Hindlimb muscle (tissue), 1 donor: ENCODE measurements around the gene CREB5. TPM values are rescaled to one million over a fixed set of nuclear protein-coding genes. Genes with fewer than 3 reads are reported as not detected.
"Not testable (repeated sequence)": the region's sequence is repeated elsewhere in the genome, so short reads cannot be mapped to it uniquely, and the experiment has no call there.

ENCODE experiments used
- DNase-seq: peaks from one replicate; pipeline ENCODE4 v3.0.0-alpha.2; 2013
- polyA plus RNA-seq: library from polyadenylated mRNA; unstranded; fragments of 120-200 nt; gene quantifications from one replicate; pipeline ENCODE4 v1.2.1, GENCODE V29; 2013; ENCODE audit not compliant: insufficient read length

CREB5 gene
- polyA plus RNA-seq, 1 donor: 24.4 TPM

DNA sequence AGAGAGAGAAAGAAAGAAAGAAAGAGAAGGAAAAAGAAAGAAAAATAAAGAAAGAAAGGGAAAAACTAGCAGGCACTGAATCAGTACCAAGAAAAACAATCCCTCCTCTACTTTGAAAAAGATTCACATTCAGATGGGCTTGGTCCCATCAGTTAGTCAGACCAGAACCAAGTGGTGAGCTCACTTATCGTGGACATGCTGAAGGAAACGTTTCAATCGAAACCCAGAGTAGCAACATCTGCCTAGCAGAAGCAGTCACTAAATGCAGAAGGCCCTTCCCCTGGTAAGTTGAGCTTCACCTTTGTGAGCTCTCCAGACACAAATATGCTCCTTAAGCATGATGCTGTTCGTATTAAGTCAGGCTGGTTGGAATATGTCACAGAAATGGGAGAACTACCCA is 378.1 kb downstream of the CREB5 start:
- DNase-seq: no peak

DNA sequence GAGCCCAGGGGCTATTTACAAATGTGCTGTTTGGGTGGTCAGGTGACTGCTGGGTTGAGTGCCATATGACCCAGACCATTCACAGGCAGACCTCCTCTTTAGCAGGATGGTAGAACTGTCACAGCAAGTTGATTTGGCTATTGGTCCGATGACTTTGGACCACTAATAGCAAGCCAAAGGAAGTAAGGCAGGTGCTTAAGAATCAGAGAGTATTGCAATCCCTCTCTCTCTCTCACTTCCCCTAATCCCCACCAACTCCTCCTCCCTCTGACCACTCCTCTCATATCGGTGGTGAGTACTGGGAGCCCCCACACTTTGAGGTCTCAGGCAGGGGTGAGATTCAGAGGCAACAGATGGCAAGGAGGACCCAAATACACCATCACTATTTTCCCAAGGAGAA is 380.5 kb downstream of the CREB5 start:
- DNase-seq: no peak

DNA sequence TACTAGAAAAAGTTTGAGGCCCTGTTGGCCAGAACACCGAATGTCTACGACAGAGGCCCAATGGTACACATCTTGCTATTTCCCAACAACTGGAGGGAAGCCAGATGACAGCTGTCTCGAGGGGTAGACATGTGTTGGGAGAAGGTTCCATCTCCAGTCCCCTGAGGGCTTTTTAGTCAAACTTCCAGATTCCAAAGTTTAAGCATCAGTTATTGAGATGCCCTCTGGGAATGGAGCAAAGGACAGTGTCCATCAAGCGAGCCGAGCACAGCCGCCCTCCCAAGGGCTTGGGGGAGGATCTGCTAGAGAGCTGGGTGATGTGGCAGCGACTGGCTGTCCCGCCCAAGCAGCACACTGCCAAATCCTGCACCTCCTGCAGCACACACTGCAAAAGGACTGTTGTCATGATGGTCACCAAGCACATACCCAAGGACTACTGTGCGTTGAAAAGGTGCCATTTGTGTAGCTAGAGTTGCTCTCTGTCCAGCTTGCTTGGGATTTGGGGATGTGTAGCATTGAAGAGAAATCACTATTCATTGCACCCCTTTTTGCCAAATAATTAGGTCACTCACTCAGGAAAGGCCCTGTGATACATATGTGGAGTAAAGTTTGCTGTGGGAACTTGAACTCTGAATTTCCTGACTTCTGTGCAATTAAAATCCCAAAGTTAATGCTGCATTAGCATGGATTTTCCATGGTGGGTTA is 381.2 kb downstream of the CREB5 start:
- no peak for DNase-seq

DNA sequence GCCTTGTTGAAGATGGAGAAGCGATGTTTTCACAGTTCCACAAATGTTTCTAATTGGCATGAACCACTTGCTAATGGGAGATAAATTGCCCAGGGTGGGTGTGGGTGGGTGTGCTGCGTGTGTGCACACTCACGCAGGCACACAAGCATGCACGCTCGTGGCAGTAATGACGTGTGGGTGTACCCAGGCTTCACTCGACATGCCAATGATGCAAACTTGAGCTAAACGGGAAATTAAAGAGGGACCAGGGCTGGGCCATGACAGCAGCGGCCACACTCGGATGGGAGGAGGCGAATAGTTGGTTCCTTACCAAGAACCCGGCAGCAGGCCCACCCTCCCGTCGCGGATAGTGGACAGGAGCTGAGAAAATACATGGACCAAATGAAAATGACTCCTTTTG is 386.0 kb downstream of the CREB5 start:
- no peak for DNase-seq

DNA sequence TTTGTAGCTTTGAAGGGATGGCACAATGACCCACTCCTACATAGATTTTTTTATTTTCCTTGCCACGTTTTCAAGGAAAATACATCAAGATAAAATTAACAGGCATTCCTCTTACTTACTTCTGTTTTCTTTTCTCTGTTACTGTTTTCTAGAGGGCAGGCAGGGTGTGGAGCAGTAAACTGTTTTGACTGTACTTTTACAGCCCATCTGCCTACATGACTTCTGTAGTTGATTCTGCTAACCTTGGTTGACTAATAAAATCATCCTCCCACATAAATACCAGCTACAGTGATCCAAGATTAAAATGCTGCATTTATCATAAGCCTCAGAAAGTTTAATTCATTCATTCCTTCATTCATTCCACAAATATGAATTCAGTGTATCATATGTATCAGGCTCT is 387.3 kb downstream of the CREB5 start:
- no peak for DNase-seq

DNA sequence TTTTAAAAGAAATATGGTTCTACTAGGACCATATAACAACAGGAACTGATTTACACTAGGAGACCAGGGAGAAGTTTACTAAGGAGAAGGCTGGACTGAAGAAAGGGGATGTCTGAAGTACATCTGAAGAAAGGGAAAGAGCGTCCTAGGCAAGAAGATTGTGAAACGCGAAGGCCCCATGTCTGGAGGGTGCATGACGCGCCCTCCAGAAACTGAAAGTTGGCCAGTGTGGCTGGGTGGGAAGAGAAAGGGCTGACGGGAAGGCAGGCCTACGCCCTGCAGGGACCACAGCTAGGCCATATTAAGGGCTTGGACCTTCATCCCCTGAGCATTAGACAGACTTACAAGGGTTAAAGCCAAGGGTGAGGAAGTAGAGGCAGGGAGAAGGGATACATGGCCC is 387.8 kb downstream of the CREB5 start:
- no peak for DNase-seq

DNA sequence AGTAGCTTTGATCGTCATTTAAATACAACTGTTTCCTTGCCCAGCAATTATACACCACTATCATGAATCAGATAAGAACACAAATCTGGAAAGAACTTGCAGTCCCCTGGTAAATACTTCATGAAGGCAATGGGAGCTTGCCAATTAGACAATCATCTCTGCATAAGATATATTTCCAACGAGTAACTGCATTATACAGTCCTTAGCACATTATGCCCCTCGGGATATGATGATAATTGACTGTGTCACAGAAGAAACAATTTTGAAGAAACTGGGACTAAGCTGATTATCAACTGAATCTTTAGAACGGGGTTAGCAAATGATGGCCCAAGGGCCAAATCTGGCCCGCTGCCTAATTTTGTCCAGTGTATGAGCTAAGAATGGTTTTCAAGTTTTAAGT is 390.1 kb downstream of the CREB5 start:
- no peak for DNase-seq

DNA sequence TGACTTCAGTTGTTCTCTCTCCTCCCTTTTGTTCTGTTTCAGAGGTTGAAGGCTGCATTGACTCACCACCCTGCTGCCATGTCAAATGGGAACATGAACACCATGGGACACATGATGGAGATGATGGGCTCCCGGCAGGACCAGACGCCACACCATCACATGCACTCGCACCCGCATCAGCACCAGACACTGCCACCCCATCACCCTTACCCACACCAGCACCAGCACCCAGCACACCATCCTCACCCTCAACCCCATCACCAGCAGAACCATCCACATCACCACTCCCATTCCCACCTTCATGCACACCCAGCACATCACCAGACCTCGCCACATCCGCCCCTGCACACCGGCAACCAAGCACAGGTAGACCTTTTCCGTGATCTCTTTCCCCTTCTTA is 391.8 kb downstream of the CREB5 start:
- no peak for DNase-seq

DNA sequence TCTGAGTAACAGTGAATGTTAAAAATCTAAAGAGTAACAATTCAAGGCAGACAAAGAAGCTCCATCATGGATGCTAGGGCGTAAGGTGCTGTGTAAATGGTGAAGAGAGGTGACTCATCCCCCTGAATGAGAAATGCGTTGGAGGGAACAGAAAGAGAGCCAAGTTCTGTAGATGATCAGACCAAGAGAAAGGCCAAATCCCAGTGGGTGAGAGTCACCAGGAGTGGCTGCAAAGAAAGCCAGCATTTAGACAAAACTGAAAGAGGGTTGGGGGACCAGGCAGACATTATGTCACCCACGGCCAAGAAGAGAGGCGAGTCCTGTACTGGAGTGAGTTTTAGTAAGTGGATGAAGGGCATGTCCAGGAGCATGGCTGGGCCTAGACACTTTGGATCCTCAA is 392.7 kb downstream of the CREB5 start:
- no peak for DNase-seq

DNA sequence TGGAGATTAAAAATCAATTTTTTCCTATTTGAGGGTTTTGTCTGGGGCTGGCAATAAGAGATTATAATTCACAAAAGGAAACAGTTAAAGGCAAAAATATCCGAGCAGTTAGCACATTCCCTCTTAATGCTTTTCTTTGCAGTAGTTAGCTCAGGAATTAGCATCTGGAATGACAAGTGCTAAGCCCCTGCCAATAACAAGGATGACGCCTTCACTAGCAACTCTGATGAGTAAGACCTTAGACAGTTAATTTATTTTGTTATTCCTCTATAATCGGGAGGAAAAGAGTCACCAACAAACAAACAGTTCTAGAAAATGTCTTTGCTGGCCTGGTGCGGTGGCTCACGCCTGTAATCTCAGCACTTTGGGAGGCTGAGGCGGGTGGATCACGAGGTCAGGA is 394.5 kb downstream of the CREB5 start:
- DNase-seq: no peak

DNA sequence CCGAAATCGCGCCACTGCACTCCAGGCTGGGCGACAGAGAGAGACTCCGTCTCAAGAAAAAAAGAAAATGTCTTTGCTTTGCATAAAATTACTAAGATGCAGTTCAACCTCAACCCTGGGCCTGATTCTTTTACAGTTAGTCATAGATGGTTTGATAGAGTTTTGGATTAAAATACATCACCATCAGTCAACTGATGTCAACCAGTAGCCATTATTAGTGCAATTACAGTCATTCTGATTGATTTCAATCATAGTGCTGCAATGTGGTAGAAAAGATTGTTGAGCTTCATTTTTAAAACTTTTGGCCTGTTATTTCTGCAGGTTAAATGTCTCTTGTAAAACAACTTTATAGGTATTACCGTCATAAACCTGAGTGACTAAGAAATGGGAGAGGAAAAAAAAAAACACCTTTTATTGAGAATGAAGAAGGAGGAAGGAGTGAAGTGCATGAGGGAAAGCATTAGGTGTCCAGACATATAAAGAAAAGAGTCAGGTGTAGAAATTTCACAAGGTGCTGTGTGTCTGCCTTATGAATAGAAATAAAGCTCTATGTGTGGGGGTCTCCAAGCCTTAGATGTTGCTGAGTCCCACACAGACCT is 395.2 kb downstream of the CREB5 start:
- DNase-seq: no peak

DNA sequence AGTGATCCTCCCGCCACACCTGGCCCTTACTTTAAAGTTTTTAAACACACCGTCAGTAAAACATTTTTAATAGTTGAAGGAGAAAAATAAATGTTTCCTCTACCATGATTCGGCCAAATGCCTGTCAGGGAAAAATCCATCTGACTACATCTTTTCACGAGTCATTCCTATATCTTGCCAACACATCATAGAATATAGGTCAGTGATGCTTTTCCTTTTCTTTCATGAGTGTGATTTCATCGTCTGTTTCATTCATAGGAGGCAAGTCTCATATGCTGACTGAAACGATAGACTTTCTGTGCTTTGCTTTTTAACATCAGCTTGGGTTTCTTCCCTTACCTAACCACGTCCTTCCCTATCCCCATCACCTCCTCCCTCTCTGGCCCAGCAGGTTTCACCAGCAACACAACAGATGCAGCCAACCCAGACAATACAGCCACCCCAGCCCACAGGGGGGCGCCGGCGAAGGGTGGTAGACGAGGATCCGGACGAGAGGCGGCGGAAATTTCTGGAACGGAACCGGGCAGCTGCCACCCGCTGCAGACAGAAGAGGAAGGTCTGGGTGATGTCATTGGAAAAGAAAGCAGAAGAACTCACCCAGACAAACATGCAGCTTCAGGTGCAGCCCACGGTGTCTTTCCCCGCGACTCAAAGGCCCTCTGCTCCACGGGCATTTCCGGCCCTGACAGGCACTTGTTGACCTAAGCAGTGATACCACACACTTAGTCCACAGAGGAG is 396.6 kb downstream of the CREB5 start:
- DNase-seq: no peak

DNA sequence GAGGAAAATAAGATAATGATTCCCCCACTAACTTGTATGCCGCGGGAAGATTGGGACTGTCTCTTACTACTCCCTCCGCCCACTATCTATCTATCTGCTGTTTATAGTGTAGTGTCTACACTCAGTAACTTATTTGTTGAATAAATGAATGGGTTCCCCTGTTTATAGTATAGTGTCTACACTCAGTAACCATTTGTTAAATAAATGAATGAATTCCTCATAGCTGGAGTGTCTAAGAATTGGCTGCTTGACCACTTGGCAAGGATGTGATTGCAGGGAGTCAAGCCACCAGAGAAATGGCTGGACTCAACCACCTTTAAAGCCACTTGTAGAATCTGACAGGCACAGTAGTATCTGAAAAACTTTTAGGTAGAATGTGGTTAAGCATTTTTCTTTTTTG is 398.7 kb downstream of the CREB5 start:
- DNase-seq: no peak

DNA sequence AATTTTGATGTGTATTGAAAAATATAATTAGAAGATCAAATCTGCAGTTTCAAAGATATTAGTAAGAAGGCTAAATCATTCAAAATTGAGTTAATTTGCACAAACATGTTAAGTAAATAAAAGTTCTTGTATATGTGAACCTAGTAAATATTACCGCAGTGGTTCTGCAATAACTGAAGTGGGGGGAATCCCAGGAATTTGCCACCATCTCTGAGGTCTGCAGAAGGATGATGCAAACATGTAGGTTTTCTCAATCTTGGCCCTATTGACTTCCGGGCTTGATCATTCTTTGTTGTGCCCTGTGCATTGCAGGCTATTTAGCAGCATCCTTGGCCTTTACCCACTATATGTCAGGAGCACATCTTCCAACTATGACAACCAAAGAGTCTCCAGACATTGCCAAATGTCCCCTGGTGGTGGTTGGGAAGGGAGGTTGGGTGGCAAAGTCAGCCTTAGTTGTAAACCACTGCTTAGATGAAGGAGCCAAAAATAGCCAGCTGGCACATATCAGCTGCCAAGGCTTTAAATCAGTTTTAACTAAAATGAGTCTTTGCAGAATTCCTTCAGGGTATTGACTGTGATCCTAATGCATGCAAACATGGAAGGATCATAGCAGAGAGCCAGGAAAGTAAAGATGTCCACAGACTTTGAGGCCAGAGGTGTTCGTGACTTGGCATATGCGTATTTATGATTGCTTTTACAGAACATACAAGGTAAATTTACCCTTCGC is 399.5 kb downstream of the CREB5 start:
- DNase-seq: no peak

DNA sequence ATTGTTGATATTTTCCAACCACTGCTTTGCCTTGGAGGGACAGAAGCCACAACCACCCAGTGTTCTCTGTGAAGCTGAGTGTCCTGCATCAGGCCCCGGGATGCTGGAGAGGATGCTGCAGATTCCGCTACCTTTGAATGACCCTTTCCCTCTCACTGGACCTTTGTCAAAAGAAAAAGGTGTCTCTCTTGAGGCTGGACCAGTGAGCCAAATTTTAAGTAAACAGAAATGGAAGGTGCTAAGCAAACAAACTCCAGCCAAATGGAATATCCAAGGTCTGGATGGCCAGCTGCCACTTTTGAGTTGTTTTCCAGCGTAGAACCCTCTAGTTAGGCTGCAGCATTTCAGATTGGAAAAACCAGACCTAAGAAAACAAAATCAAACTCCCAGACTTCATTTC is 400.3 kb downstream of the CREB5 start:
- DNase-seq: no peak

DNA sequence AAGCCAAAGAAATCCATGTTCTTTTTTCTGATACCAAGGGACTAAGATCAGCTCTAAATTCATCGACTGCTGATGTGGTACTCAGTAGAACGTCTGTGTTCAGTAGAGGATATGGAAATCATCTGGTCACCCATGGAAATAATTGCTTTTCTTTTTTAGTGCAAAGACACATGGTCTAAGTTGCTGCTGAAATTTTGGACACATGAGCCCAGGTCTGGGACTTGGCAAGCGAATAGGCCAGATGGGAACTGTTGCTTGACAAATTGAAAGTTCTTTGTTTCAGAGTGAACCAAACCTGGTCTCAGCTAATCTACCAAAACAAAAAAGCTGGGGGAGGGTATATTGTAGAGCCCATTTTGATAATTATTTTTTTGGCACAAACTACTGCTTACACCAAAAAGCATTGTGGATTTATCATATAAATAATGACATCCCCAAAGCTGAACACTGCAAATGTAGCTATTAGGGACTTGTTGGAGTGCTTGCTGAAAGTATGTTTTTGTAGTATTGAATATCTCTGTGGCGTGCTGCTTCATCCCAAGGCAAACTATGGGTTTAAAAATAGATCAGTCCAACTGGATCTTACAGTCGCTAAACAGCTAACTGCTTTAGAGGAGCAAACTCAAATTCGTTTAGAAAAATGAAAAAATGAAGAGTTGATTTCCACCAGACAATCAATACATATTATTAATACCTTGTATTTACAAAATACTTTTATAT is 401.1 kb downstream of the CREB5 start:
- DNase-seq: peak; percentile 78

DNA sequence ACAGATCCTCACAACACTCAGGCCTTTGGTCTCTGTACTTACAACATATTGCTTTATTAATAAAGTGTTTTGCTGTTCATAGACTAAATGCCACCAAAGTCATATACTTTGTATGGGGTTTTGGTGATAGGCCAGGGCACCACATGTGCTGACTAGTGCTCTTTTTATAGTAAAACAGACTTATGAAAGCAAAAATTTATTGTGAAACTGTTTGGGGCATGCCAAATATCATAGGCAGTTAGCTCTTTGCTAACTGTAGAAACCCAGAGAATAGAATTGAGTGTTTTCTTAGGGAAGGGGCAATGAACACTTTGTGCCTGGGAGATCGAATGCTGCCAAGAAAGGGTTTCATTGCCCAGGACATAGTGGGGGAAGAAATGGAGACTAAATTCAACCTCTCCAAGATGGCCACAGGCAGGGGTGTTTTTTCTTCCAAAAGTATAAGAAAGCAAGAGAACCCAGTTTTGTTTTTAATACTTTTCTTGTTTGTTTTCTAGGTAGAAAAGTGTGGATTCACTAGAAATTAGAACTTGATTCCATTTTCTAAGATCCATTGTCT is 403.1 kb downstream of the CREB5 start:
- DNase-seq: no peak

DNA sequence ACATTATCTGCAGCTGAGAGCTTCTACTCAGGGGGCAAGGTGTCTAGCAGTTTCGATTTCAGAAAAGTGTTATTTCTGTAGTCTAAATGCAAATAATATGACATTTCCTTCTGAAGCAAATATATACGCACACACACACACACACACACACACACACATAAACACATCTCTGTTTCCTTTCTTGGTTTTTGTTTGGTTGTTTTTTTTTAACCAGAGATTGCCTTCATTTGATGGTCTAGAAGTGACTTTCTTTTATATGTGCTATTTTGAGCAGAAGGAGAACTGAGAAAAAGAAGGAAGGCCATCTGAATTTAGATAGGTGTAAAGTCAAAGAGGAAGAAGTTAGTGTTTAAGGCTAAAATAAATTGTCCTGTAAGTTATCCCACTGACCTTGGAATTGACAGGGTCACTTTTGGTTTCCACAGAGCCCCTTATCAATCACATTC is 403.6 kb downstream of the CREB5 start:
- DNase-seq: no peak

DNA sequence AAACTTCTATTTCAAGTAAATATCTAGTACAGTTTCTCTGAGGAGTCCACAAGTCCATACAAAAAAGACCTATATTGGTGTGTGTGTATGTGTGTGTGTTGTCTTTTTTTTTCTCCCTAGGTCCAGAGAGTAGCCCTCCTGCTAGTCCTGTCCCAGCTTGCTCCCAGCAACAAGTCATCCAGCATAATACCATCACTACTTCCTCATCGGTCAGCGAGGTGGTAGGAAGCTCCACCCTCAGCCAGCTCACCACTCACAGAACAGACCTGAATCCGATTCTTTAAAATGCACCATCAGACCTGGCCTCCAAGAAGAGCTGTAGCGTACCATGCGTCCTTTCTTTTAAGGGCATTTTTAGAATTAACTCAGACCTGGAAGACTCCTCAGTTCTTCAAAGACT is 406.7 kb downstream of the CREB5 start:
- DNase-seq: no peak

DNA sequence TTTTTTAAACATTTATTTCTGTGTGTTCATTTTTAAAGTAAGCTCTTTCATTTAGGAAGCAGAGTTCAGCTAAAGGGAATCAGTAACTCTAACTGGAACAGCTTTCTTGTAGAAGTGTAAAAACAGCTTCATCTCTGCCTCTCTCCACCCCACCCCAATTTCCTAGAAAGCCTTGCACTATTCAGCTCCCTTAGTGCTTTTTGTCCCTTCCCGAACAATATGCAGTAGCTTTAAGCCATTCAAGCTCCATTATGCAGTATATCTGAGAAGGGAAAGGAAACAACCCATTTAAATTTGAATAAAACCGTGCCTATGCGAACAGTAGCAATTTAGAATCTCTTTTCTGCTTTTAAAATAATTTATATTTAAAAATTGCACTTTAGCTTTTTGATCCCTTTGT is 411.3 kb downstream of the CREB5 start:
- DNase-seq: no peak

DNA sequence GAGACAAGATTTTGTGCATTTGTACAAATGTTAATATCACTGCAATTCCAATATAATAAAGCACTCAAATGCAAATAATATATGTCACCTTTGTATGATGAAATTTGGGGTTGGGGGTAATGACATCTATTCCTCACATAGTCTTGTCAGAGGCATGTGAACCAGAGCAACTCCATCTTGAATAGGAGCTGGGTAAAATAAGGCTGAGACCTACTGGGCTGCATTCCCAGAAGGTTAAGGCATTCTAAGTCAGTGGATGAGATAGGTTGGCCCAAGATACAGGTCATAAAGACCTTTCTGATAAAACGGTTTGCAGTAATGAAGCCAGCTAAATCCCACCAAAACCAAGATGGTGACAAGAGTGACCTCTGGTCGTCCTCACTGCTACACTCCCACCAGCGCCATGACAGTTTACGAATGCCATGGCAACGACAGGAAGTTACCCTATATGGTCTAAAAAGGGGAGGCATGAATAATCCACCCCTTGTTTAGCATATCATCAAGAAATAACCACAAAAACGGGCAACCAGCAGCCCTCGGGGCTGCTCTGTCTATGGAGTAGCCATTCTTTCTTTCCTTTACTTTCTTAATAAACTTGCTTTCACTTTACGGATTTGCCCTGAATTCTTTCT is 413.6 kb downstream of the CREB5 start:
- DNase-seq: not testable (repeated sequence)

DNA sequence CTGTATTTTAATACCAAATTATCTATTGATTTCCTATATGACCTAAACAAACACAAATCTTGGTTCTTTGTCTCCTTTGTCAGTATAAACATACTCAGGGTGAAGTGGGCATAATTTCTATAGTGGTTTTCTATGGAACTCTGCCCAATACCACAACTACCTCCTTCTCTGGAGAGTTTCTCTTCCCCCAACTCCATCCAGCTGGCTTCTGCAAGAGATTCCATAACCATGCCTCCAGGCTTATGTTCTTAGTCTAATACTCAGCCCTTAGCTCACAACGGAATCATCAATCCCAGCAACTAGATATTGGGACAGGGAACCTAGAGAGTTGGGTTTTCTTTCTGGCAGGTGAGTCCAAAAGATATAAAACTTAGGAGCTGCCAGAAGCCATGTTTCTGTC is 418.5 kb downstream of the CREB5 start:
- DNase-seq: no peak
